ENCODE measurements around the gene TPPP3.

Gene TPPP3

GRCh38 chr16:67406111-67406971 is 13.0 kb upstream of the TPPP3 start:
- no peak for DNase-seq (ENCODE audit: low read depth in 2 of 2, low spot score in 1 of 2)

GRCh38 chr16:67405336-67405735 is 12.0 kb upstream of the TPPP3 start:
- no peak for DNase-seq (ENCODE audit: low read depth in 2 of 2, low spot score in 1 of 2)

- no peak for DNase-seq (ENCODE audit: low read depth in 2 of 2, low spot score in 1 of 2)
These were observed 11.5 kb upstream of the TPPP3 start for GRCh38 chr16:67404740-67405226.

GRCh38 chr16:67403976-67404555 is 10.8 kb upstream of the TPPP3 start:
- DNase-seq (ENCODE audit: low read depth in 2 of 2, low spot score in 1 of 2) = no peak

GRCh38 chr16:67400901-67401300 is 7.6 kb upstream of the TPPP3 start:
- no peak for DNase-seq (ENCODE audit: low read depth in 2 of 2, low spot score in 1 of 2)

- no peak for DNase-seq (ENCODE audit: low read depth in 2 of 2, low spot score in 1 of 2)
These were observed 6.7 kb upstream of the TPPP3 start for GRCh38 chr16:67399749-67400704.

- no peak for DNase-seq (ENCODE audit: low read depth in 2 of 2, low spot score in 1 of 2)
These were observed 6.0 kb upstream of the TPPP3 start for GRCh38 chr16:67399218-67399733.

- no peak for DNase-seq (ENCODE audit: low read depth in 2 of 2, low spot score in 1 of 2)
These were observed 5.4 kb upstream of the TPPP3 start for GRCh38 chr16:67398546-67399217.

GRCh38 chr16:67397812-67398545 is 4.7 kb upstream of the TPPP3 start:
- no peak for DNase-seq (ENCODE audit: low read depth in 2 of 2, low spot score in 1 of 2)

GRCh38 chr16:67397036-67397801 is 3.9 kb upstream of the TPPP3 start:
- no peak for DNase-seq (ENCODE audit: low read depth in 2 of 2, low spot score in 1 of 2)

- DNase-seq (ENCODE audit: low read depth in 2 of 2, low spot score in 1 of 2) = no peak
These were observed 3.1 kb upstream of the TPPP3 start for GRCh38 chr16:67396159-67397035.

GRCh38 chr16:67395458-67396158 is 2.3 kb upstream of the TPPP3 start:
- no peak for DNase-seq (ENCODE audit: low read depth in 2 of 2, low spot score in 1 of 2)

- DNase-seq (ENCODE audit: low read depth in 2 of 2, low spot score in 1 of 2) = no peak
These were observed 1.8 kb upstream of the TPPP3 start for GRCh38 chr16:67395105-67395457.

GRCh38 chr16:67394155-67395104 is 1.1 kb upstream of the TPPP3 start:
- DNase-seq (ENCODE audit: low read depth in 2 of 2, low spot score in 1 of 2) = no peak

- DNase-seq (ENCODE audit: low read depth in 2 of 2, low spot score in 1 of 2) = no peak
These were observed 473 bp upstream of the TPPP3 start for GRCh38 chr16:67393788-67394154.

GRCh38 chr16:67392301-67393059 is 818 bp downstream of the TPPP3 start:
- no peak for DNase-seq (ENCODE audit: low read depth in 2 of 2, low spot score in 1 of 2)

All from stimulated activated CD8-positive, alpha-beta memory T cell treated with anti-CD3 and anti-CD28 coated beads, Interleukin-4, amount 100 ng/mL, for 4 hours (primary cell).